ENCODE measurements around the gene C20orf173.

C20orf173 gene

DNA sequence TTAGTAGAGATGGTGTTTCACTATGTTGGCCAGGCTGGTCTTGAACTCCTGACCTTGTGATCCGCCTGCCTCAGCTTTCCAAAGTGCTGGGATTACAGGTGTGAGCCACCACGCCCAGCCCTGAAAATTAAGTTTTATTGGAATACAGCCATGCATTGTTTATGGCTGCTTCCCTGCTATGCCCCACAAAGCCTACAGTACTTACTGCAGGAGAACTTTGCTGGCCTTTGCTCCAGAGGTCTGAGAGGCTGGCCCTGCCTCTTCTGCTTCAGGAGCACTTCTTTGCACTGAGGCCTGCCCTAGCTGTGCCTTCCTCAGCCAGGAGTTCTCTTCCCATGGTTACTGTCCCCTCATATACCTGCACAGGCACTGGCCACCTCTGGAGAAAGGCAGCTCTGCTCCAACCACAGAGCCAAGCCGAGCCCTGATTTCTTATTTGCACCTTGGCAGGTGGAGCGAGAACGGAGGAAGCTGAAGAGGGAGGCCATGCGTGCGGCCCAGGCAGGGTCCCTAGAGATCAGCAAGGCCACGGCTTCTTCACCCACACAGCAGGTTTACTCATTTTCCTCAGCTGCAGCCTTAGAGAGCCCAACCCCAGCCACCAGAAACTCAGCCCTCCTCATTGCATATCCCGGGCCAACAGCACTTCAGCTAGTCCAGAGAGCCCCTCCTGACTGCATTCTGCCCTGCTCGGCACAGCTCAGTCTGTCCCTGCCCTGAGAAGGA lies 20.8 kb downstream of the C20orf173 start:
- H3K4me3 ChIP-seq (ENCODE audit: low read depth, low read length) = no peak overlapping the region
- TF ChIP-seq, protein P1, sequence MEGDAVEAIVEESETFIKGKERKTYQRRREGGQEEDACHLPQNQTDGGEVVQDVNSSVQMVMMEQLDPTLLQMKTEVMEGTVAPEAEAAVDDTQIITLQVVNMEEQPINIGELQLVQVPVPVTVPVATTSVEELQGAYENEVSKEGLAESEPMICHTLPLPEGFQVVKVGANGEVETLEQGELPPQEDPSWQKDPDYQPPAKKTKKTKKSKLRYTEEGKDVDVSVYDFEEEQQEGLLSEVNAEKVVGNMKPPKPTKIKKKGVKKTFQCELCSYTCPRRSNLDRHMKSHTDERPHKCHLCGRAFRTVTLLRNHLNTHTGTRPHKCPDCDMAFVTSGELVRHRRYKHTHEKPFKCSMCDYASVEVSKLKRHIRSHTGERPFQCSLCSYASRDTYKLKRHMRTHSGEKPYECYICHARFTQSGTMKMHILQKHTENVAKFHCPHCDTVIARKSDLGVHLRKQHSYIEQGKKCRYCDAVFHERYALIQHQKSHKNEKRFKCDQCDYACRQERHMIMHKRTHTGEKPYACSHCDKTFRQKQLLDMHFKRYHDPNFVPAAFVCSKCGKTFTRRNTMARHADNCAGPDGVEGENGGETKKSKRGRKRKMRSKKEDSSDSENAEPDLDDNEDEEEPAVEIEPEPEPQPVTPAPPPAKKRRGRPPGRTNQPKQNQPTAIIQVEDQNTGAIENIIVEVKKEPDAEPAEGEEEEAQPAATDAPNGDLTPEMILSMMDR (IDR thresholded peaks at IDR 0.05; ENCODE audit: low read depth, low read length) = no peak

DNA sequence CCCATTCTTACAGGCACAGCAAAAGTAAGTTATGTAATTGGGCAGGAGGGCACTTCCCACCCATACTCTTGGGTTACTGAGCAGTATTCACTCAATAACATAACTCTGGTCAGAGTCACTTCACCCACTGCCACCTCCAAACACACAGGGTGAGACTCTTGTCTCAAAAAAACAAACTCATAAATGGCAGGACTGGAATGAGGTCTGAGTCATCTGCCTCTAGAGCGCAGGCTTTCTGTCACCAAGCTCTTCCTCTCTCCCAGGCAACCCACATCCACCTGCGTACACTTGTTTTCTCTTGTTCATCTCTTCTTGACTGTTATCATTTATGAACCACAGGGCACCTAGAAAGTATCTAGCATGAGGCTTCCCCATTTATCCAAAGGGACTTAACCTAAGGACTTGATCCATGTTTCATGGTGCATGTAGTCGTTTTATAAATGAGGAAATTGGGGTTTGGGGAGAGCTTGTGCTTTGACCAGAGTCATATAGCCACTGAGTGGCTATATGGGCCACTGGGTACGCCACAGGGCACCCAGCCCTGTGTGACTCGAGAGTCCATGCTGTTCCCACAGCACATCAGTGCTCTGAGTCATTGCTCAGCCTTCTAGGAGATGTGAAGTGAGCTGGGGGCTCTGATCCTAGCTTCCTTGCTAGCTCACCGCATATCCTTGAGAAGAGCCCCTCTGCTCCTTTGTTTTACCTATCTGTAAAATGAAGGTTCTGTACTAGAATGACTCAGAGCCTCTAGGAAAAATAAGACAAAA lies 22.4 kb downstream of the C20orf173 start:
- TF ChIP-seq, protein P1 (IDR thresholded peaks at IDR 0.05; ENCODE audit: low read depth, low read length) = no peak
- no peak overlapping the region for H3K4me3 ChIP-seq (ENCODE audit: low read depth, low read length)

DNA sequence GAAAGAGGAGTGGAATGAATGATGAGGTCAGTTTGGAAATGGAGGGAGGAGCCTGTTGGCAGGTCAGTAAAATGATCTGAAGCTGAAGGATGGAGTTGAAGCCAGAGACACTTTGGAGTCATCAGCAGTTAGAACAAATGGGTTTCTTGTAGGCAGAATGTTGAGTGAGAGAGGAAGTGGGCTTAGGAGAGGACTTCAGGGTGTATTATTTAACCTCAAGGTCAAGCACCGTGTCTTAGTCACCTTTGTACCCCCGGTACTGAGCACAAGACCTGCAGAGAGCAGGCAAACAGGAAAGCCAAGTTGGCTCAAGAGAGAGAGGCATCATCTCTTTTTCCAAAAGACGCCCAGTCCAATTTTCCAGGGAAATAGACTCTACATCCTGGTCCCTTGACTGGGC lies 23.3 kb downstream of the C20orf173 start:
- TF ChIP-seq, protein P1 (IDR thresholded peaks at IDR 0.05; ENCODE audit: low read depth, low read length) = no peak
- no peak overlapping the region for H3K4me3 ChIP-seq (ENCODE audit: low read depth, low read length)

DNA sequence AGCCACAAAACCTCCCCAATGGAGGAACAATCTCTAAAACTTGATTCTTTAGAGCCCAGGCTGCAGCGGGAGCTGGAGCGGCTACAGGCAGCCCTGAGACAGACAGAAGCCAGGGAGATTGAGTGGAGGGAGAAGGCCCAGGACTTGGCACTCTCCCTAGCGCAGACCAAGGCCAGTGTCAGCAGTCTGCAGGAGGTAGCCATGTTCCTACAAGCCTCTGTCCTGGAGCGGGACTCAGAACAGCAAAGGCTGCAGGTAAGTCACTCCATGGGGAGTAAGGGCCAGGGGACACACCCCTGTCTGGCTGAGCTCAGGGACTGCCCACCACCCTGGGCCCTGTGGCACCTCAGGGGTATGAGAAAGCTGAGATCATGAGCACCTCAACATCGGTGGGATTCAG lies 24.7 kb downstream of the C20orf173 start:
- TF ChIP-seq, protein P1 (IDR thresholded peaks at IDR 0.05; ENCODE audit: low read depth, low read length) = no peak
- H3K4me3 ChIP-seq (ENCODE audit: low read depth, low read length) = no peak overlapping the region

DNA sequence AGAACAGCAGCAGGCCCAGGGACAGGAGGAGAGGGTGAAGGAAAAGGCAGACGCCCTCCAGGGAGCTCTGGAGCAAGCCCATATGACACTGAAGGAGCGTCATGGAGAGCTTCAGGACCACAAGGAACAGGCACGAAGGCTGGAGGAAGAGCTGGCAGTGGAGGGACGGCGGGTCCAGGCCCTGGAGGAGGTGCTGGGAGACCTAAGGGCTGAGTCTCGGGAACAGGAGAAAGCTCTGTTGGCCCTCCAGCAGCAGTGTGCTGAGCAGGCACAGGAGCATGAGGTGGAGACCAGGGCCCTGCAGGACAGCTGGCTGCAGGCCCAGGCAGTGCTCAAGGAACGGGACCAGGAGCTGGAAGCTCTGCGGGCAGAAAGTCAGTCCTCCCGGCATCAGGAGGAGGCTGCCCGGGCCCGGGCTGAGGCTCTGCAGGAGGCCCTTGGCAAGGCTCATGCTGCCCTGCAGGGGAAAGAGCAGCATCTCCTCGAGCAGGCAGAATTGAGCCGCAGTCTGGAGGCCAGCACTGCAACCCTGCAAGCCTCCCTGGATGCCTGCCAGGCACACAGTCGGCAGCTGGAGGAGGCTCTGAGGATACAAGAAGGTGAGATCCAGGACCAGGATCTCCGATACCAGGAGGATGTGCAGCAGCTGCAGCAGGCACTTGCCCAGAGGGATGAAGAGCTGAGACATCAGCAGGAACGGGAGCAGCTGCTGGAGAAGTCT lies 25.5 kb downstream of the C20orf173 start:
- no peak overlapping the region for H3K4me3 ChIP-seq (ENCODE audit: low read depth, low read length)
- TF ChIP-seq, protein P1 (IDR thresholded peaks at IDR 0.05; ENCODE audit: low read depth, low read length) = no peak

DNA sequence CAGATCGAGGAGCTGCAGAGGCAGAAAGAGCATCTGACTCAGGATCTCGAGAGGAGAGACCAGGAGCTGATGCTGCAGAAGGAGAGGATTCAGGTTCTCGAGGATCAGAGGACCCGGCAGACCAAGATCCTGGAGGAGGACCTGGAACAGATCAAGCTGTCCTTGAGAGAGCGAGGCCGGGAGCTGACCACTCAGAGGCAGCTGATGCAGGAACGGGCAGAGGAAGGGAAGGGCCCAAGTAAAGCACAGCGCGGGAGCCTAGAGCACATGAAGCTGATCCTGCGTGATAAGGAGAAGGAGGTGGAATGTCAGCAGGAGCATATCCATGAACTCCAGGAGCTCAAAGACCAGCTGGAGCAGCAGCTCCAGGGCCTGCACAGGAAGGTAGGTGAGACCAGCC lies 26.2 kb downstream of the C20orf173 start:
- H3K4me3 ChIP-seq (ENCODE audit: low read depth, low read length) = no peak overlapping the region
- TF ChIP-seq, protein P1 (IDR thresholded peaks at IDR 0.05; ENCODE audit: low read depth, low read length) = no peak

Data from WI38 (cell line).